Measurements from ENCODE around the gene MARF1. TPM values are rescaled to one million over a fixed set of nuclear protein-coding genes. Genes with fewer than 3 reads are reported as not detected.

Gene MARF1
- total RNA-seq, 6 donors from 2014 or later = 27.2 to 94.3 (median 71.3) TPM

- Histone ChIP-seq H3K36me3 (peaks cover 19 to 97% (median 87%) of the 10 kb centered on the region in 4 donors), H3K27ac (no peak overlapping the region), H3K4me1 (peaks cover 0 to 7% (median 1%) of the 10 kb centered on the region in 4 donors), H3K9me3 (no peaks in the 10 kb centered on the region), H3K4me3 (no peak overlapping the region), H3K27me3 (no peaks in the 10 kb centered on the region)
- ATAC-seq (ENCODE audit: low FRiP score in 2 of 2) (no peak), DNase-seq (no peak)
- WGBS, 2 donors = 82 to 84% methylated on average over 14 of the region's 14 CpGs
- TF ChIP-seq, protein P1, sequence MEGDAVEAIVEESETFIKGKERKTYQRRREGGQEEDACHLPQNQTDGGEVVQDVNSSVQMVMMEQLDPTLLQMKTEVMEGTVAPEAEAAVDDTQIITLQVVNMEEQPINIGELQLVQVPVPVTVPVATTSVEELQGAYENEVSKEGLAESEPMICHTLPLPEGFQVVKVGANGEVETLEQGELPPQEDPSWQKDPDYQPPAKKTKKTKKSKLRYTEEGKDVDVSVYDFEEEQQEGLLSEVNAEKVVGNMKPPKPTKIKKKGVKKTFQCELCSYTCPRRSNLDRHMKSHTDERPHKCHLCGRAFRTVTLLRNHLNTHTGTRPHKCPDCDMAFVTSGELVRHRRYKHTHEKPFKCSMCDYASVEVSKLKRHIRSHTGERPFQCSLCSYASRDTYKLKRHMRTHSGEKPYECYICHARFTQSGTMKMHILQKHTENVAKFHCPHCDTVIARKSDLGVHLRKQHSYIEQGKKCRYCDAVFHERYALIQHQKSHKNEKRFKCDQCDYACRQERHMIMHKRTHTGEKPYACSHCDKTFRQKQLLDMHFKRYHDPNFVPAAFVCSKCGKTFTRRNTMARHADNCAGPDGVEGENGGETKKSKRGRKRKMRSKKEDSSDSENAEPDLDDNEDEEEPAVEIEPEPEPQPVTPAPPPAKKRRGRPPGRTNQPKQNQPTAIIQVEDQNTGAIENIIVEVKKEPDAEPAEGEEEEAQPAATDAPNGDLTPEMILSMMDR (IDR thresholded peaks at IDR 0.05) = no peak
- no peak for TF ChIP-seq POLR2A (IDR thresholded peaks at IDR 0.05)
- TF ChIP-seq EP300 (IDR thresholded peaks at IDR 0.05) = no peak
- TF ChIP-seq POLR2AphosphoS5 (IDR thresholded peaks at IDR 0.05) = no peak
These were observed 38.2 kb downstream of the MARF1 start for GRCh38 chr16:15604460-15605440.

- no peaks in the 10 kb centered on the region for H3K27me3 ChIP-seq
- no peak overlapping the region for H3K4me3 ChIP-seq
- no peaks in the 10 kb centered on the region for H3K9me3 ChIP-seq
- peaks cover 35 to 99% (median 89%) of the 10 kb centered on the region in 4 donors for H3K36me3 ChIP-seq
- no peak for ATAC-seq (ENCODE audit: low FRiP score in 2 of 2)
- H3K27ac ChIP-seq = no peak overlapping the region
- H3K4me1 ChIP-seq = peaks cover 0 to 3% (median under 1%) of the 10 kb centered on the region in 4 donors
- DNase-seq = no peak
- 96% methylated on average over 23 of the region's 23 CpGs for WGBS, 2 donors
- TF ChIP-seq EP300 (IDR thresholded peaks at IDR 0.05) (no peak), POLR2AphosphoS5 (IDR thresholded peaks at IDR 0.05) (no peak), POLR2A (IDR thresholded peaks at IDR 0.05) (no peak)
- TF ChIP-seq, protein P1 (IDR thresholded peaks at IDR 0.05) = no peak
These were observed 40.5 kb downstream of the MARF1 start for GRCh38 chr16:15602285-15603044.

- no peaks in the 10 kb centered on the region for H3K27me3 ChIP-seq
- no peaks in the 10 kb centered on the region for H3K4me1 ChIP-seq
- H3K9me3 ChIP-seq = no peaks in the 10 kb centered on the region
- no peak overlapping the region for H3K27ac ChIP-seq
- DNase-seq (peak; percentile 45 to 48), ATAC-seq (ENCODE audit: low FRiP score in 2 of 2) (peak in 1 of 2 donors; percentile 77)
- no peak overlapping the region for H3K4me3 ChIP-seq
- 83 to 87% methylated on average over 9 of the region's 9 CpGs for WGBS, 2 donors
- TF ChIP-seq POLR2A (IDR thresholded peaks at IDR 0.05) (no peak), EP300 (IDR thresholded peaks at IDR 0.05) (no peak), POLR2AphosphoS5 (IDR thresholded peaks at IDR 0.05) (no peak)
- TF ChIP-seq, protein P1 (IDR thresholded peaks at IDR 0.05) = no peak
- peaks cover 37 to 97% (median 90%) of the 10 kb centered on the region in 4 donors for H3K36me3 ChIP-seq
These were observed 41.6 kb downstream of the MARF1 start for GRCh38 chr16:15601212-15601879.

- no peaks in the 10 kb centered on the region for H3K4me1 ChIP-seq
- H3K27ac ChIP-seq = no peak overlapping the region
- ATAC-seq (ENCODE audit: low FRiP score in 2 of 2) (no peak), DNase-seq (no peak)
- H3K9me3 ChIP-seq = no peaks in the 10 kb centered on the region
- H3K4me3 ChIP-seq = no peak overlapping the region
- no peaks in the 10 kb centered on the region for H3K27me3 ChIP-seq
- TF ChIP-seq POLR2A (IDR thresholded peaks at IDR 0.05) (no peak), POLR2AphosphoS5 (IDR thresholded peaks at IDR 0.05) (no peak), EP300 (IDR thresholded peaks at IDR 0.05) (no peak)
- TF ChIP-seq, protein P1 (IDR thresholded peaks at IDR 0.05) = no peak
- peaks cover 47 to 98% (median 91%) of the 10 kb centered on the region in 4 donors for H3K36me3 ChIP-seq
- 95 to 97% methylated on average over 21 of the region's 21 CpGs for WGBS, 2 donors
These were observed 43.5 kb downstream of the MARF1 start for GRCh38 chr16:15599303-15600070.

All from upper lobe of left lung (tissue), 6 donors.